Measurements from ENCODE around the gene ZC3HAV1L. TPM values are rescaled to one million over a fixed set of nuclear protein-coding genes. Genes with fewer than 3 reads are reported as not detected.
A peak's percentile ranks its signal among the peaks of the same experiment; 100 is the strongest.

ZC3HAV1L gene
- total RNA-seq, 6 experiments from 2014 or later = 0.93 to 3.7 (median 1.8) TPM

DNA sequence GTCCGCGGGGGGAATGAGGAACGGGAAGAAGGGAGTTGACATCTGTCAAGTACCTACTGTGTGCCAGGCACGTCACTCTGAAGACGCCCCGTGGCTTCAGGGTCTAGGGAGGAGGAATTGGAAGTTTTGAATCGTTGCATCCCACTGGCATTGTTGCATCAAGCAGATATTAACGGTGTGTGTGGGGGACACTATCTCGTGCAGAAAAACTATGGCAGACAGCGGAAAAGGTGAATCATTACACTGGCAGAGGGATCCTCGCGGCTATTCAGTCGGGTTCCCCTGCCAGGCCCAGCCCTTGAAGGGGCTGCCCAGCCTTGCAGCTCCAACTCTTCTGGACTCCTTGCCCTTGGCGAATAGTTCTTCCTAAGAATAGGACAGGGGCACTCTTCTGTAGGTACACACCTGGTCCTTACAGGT is 53.6 kb downstream of the ZC3HAV1L start:
- no peak for TF ChIP-seq POLR2A (IDR thresholded peaks at IDR 0.05)
- TF ChIP-seq, protein P1, sequence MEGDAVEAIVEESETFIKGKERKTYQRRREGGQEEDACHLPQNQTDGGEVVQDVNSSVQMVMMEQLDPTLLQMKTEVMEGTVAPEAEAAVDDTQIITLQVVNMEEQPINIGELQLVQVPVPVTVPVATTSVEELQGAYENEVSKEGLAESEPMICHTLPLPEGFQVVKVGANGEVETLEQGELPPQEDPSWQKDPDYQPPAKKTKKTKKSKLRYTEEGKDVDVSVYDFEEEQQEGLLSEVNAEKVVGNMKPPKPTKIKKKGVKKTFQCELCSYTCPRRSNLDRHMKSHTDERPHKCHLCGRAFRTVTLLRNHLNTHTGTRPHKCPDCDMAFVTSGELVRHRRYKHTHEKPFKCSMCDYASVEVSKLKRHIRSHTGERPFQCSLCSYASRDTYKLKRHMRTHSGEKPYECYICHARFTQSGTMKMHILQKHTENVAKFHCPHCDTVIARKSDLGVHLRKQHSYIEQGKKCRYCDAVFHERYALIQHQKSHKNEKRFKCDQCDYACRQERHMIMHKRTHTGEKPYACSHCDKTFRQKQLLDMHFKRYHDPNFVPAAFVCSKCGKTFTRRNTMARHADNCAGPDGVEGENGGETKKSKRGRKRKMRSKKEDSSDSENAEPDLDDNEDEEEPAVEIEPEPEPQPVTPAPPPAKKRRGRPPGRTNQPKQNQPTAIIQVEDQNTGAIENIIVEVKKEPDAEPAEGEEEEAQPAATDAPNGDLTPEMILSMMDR (IDR thresholded peaks at IDR 0.05) = no peak
- ATAC-seq (no peak), DNase-seq (no peak)
- H3K4me3 ChIP-seq = peak overlapping the region; percentile 48 to 65 (median 54)
- intact Hi-C loops (cut with DNase I) = no loop called here
- H3K27ac ChIP-seq = no peak overlapping the region
- H3K27me3 ChIP-seq = no peaks in the 10 kb centered on the region
- H3K9me3 ChIP-seq = no peaks in the 10 kb centered on the region
- H3K4me1 ChIP-seq = peaks cover 0 to 4% (median 0%) of the 10 kb centered on the region in 4 donors
- H3K36me3 ChIP-seq = no peaks in the 10 kb centered on the region
- 40% methylated on average over 14 of the region's 14 CpGs for WGBS (ENCODE audit: insufficient coverage, low coverage, low lambda C conversion rate, missing lambda C conversion rate)

DNA sequence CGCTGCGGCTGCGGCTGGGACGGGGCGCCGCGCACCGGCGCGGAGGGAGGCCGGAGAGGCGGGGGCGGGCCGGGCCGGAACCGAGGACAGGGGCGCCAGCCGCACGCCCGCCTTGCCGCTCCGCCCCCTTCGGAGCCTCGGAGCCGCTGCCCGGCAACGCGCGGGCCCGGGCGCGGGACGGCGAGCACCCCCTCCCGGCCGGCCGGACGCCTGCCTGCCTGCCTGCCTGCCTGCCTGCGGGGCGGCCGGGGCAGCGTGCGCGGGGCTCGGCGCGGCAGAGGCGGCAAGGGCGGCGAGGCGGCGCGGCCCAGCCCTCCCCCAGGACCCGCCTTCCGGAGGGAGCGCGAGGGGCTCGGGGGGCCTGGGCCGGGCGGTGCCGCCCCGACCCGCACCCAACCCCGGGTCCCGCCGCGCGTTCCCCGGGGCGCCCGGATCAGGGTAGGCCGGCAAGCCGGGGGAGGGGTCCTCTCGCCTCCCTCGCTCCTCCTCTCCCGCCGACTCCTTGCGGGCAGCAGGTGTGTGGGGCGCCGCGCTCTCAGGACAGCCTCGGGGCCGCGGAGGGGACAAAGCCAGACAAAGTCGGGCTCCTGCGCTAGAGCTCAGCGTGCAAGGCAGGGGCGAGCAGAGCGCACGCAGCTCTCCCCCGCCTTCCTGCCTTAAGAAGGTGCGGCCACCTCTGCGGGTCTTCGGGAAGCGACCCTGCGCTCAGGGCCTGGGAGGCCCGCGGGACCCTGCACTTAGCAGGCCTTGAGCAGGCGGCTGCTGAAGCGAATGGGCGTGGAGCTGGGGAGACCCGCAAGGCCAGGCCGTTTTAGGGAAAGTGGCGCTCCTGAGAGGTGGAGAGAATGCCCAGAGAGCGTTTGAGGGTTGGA is 54.3 kb downstream of the ZC3HAV1L start, which contains the start of gene KIAA1549:
KIAA1549 (minus strand) TSS at position 58 of the 872 bp plus-strand sequence. CDS start 120 bp downstream, outside the sequence.
- TF ChIP-seq, protein P1 (IDR thresholded peaks at IDR 0.05) = peak in 3 of 4 donors; percentile 4 to 62 (median 62)
- TF ChIP-seq POLR2A (IDR thresholded peaks at IDR 0.05) = no peak
- Histone ChIP-seq H3K36me3 (no peaks in the 10 kb centered on the region), H3K4me1 (peaks cover 0 to 4% (median 0%) of the 10 kb centered on the region in 4 donors), H3K9me3 (no peaks in the 10 kb centered on the region), H3K27ac (no peak within 1 kb of the TSS), H3K4me3 (peak within 1 kb of the TSS; percentile 54 to 65 (median 54)), H3K27me3 (no peaks in the 10 kb centered on the region)
- 10% methylated on average over 19 of the region's 105 CpGs for WGBS (ENCODE audit: insufficient coverage, low coverage, low lambda C conversion rate, missing lambda C conversion rate)
- intact Hi-C loops (cut with DNase I) = no loop called here
- ATAC-seq (peak; percentile 96 to 97 (median 97)), DNase-seq (peak; percentile 75 to 81 (median 75))

DNA sequence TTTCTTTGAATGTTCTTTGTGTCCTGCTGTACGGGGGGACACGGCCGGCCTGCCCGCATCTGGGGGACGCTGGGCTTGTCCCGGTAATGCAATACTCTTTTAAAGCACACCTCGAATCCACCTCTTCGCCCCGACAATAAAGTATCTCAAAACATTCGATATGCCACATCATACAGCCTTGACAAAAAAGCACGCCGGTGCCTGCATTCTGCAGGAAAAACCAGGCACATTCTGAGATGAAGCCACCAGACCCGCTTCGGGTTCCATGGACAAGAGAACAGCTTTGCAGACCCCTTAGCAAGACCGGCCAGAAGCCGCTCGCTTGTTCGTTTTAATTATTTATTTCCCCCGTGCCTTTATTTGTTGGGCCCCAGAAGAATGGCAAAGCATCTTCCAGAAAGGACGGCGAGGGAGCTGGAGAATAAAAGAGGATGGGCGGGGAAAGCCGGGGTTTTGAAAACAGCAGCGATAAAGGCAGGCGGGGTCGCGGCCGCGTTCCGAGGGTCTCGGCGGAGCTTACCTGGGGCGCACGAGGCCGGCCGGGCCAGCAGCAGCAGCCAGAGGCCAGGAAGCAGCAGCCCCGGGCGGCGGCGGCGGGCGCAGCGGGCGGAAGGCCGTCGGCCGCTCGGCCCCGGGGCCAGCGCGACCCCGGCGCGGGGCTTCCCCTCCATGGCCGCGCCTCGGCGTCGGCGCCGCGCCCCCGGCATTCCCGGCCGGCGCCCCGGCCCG is 55.1 kb downstream of the ZC3HAV1L start:
- no peaks in the 10 kb centered on the region for H3K9me3 ChIP-seq
- H3K4me1 ChIP-seq = peaks cover 0 to 4% (median 0%) of the 10 kb centered on the region in 4 donors
- DNase-seq (no peak), ATAC-seq (peak in 2 of 4 donors; percentile 45 to 54)
- 3% methylated on average over 23 of the region's 68 CpGs for WGBS (ENCODE audit: insufficient coverage, low coverage, low lambda C conversion rate, missing lambda C conversion rate)
- H3K27ac ChIP-seq = no peak overlapping the region
- intact Hi-C loops (cut with DNase I) = no loop called here
- no peaks in the 10 kb centered on the region for H3K27me3 ChIP-seq
- H3K4me3 ChIP-seq = peak overlapping the region; percentile 54 to 65 (median 54)
- TF ChIP-seq POLR2A (IDR thresholded peaks at IDR 0.05) = no peak
- TF ChIP-seq, protein P1 (IDR thresholded peaks at IDR 0.05) = no peak
- H3K36me3 ChIP-seq = no peaks in the 10 kb centered on the region

DNA sequence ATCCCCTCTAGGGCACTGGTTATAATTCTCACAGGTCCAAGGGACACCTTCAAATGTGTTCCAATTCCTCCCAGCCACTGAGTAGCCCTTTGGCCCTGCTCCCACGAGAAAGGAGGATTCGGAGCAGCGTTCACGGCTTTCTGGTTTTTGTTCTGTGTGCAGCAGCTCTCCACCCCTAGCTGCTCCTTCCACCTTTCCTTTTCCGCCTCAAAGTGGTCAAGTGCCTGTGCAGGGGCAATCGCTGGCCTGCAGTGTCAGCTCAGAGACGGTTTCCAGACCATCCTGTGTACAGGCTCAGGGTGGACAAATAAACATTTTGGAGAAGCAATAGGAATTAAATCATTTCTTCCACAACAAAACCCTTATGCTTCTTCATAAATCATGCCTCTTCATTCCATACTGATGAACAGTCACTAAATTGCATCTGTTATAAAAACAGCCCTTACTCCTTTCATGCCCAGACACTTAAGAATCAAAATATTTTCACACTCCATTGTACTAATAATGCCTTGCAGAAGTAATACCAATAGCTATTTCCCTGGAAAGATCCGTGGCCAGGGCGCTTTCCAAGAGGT is 55.8 kb downstream of the ZC3HAV1L start:
- TF ChIP-seq, protein P1 (IDR thresholded peaks at IDR 0.05) = no peak
- TF ChIP-seq POLR2A (IDR thresholded peaks at IDR 0.05) = no peak
- Histone ChIP-seq H3K27ac (no peak overlapping the region), H3K27me3 (no peaks in the 10 kb centered on the region), H3K4me1 (peaks cover 0 to 4% (median 0%) of the 10 kb centered on the region in 4 donors), H3K36me3 (no peaks in the 10 kb centered on the region), H3K4me3 (peak overlapping the region in 2 of 3 donors; percentile 54), H3K9me3 (no peaks in the 10 kb centered on the region)
- WGBS (ENCODE audit: insufficient coverage, low coverage, low lambda C conversion rate, missing lambda C conversion rate) = 63% methylated on average over 9 of the region's 9 CpGs
- intact Hi-C loops (cut with DNase I) = no loop called here
- no peak for DNase-seq
- ATAC-seq = no peak

Measured in right lobe of liver (tissue), 6 donors.